HG03457 (cell line): Measurements from ENCODE around the gene IQGAP2.

Experiments
- ATAC-seq: cut with Tn5 transposase; IDR thresholded peaks from one replicate; pipeline ENCODE4 v1.9.1; 2021; ENCODE audit warnings: moderate number of reproducible peaks; ENCODE audit not compliant: unreplicated experiment

IQGAP2 gene

DNA sequence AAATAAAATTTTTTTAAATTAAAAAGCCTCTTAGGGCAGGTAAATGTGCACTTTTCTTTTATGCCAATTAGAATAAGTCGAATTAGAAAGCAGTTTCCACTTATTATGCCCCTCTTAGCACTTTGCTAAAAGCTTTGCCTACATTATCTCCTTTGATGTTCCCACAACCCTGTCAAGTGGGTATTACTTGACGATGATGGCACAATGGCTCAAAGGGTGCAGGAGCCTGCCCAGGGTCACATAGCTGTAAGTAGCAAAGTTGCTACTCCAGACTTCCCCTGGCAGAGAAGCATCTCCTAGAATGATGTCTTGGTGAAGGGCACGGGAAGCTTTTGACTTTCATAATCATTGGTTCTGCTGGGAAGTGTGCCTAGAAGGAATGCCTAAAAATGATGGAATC lies 18.4 kb upstream of the IQGAP2 start:
- ATAC-seq: no peak

DNA sequence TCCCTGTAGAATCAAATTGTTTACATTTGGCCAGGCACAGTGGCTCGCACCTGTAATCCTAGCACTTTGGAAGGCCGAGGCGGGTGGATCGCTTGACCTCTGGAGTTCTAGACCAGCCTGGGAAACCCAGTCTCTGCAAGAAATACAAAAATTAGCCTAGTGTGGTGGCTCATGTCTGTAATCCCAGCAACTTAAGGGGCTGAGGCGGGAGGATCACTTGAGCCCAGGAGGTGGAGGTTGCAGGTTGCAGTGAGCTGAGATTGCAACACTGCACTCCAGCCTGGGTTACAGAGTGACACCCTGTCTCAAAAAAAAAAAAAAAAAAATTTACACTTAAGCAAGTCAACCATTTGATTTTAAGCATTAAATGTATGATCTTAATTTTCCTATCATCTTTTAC lies 17.5 kb upstream of the IQGAP2 start:
- no peak for ATAC-seq

DNA sequence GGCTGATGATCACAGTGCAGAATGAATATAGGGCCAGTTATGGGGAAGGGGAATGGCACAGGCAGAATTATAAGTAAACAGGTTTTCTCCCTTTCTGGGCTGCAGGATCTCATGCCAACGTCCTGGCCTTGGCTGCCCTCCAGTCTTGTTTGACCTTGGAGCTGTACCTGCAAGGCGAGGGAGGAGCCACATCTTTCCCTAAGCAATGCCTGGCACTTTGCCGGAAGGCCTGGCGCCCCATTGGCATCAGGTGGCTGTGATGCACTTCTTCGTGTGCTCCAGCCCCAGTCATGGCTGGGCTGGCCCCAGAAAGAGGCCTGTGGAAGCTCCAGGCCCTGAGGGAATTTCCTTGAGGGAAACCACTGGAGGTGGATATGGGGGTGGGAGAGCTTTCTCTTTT lies 16.7 kb upstream of the IQGAP2 start:
- ATAC-seq: no peak

DNA sequence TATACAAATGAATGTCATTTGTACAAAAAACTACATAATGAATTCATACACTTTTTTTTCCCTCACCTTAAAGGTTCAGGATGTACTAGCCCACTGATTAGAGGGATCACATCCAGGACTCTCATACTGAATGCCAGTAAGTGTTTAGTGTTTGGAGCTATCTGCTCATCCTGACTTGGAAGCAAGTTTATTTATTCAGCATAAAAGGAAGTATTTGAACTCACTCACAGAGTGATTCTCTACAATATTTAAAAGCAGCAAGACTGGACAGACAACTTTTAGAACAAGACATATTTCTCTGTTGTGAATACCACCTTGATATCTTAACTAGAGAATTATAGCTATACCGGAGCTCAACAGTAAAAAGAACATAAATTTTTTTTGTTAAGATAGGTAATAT lies 14.8 kb upstream of the IQGAP2 start:
- ATAC-seq: no peak

DNA sequence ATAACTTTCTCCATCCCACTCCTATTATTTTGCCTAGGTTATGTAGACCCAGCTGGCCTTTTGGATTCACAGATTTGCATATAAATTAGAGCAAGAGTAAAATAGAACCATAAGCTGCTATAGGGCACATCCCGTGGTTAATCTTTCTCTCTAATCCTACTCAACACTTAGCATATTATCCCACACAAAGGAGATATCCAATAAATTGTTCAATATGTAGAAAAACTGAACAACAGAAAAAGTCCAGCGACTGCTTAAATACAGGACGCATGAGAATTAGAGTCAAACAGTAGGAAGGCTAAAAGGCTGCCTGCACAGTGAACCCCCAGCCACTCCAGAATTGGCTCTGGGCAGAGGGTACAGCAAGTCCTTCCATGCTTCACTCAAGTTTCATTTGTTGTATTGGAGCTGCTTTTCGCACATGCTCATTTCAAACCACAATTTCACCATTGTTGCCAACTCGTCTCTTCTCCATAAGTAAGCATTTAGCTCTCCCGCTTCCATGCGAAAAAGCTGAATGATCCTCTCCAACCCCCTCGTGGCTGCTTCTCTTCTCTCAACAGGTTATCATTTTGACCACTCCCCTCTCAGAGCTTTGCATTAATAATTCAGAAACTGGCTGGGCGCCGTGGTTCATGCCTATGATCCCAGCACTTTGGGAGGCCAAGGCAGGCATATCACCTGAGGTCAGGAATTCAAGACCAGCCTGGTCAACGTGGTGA lies 14.1 kb upstream of the IQGAP2 start:
- no peak for ATAC-seq

DNA sequence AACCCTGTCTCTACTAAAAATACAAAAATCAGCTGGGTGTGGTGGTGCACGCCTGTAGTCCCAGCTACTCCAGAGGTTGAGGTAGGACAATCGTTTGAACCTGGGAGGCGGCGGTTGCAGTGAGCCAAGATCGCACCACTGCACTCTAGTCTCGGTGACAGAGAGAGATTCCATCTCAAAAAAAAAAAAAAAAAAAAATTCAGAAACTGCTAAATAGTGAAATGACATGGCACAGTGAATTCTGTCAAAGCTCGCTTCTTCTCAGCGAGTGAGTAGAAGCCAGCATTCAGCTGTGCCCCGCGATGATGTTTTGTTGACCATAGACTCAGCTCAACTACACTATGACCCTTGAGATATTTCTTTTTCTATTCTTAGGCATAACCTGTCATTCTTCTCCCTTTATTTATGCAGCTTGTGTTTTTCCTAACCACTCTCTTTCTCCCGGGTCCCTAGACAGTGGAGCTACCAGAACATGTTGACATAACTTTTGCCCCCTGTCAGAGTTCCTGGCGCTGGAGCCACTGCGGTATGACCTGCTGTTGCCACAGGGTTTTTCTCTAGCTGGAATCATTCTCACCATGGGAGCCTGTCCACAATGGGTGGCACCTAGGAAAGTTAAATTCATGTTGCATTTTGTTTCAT lies 13.5 kb upstream of the IQGAP2 start:
- ATAC-seq: no peak

DNA sequence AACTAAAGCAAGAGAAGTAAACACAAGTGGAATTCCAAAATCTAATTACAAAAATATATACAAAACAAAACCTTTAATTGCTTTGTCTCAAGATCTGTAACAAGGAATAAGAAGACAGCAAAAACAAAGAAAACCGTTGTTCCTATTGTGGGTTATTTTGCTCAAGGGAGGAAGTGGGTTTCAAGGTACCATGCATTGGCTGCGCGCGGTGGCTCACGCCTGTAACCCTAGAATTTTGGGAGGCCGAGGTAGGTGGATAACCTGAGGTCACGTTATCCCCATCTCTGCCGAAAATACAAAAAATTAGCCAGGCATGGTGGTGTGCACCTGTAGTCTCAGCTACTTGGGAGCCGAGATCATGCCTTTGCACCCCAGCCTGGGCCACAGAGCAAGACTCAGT lies 12.1 kb upstream of the IQGAP2 start:
- no peak for ATAC-seq

DNA sequence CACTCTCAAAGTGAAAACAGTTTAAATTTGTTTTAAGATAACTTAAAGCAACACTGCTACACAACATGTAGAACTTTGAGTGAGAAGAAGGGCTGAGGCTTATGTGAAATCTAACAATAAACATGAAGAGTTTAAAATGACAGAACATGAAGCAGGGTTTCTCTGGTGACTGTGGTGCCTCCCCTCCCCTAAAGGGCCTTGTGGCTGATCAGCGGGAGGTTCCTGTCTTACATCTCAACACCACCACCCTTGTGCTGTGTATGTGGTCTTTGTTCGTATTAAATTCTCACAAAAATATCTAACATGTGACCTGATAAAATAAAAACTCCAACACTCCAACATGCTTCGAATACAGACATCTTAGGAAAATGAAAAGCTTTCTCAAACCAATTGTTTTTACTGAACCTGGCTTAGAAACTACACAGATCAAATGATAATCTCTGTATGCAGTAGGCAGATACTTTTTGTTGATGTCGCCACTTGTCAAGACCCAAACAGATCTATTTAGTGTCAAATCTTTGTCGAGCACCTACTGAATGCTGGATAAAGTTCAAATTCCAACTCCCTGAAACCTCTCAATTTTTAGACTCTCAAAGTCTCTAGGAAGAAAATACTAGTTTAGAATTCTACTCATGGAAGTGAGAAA lies 9.9 kb upstream of the IQGAP2 start:
- no peak for ATAC-seq

DNA sequence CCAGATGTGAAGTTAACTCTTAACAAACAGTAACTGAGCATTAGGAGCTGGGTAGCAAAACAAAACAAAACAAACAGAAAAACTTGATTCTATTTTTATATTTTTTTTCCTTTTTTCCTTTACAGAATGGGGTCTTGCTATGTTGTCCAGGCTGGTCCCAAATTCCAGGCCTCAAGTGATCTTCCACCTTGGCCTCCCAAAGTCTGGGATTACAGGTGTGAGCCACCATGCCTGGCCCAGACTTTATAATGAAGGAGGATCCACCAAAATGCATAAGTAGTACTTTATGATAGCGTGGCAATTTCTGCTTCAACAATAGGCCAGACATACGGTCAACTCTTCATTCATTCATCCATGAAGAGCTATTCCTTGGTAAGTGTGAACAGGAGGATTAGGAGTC lies 5.9 kb upstream of the IQGAP2 start:
- no peak for ATAC-seq

DNA sequence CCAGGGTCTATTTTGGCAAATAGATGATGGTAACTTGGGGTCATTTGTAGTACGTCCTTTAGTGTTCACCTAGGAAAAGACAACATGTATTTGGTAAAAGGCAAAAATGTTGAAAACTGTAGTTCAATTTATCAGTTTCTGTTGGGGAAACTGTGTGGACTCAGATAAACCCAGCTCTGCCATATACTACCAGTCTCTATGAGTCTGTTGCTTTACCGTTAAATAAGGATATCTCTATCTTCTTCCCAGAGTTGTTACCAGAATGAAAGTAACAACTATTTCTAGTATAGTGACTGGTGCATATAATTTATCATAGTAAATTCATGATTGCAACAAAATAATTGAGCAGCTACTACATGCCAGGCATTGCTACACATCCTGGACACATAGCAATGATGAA lies 3.8 kb upstream of the IQGAP2 start:
- ATAC-seq: no peak

DNA sequence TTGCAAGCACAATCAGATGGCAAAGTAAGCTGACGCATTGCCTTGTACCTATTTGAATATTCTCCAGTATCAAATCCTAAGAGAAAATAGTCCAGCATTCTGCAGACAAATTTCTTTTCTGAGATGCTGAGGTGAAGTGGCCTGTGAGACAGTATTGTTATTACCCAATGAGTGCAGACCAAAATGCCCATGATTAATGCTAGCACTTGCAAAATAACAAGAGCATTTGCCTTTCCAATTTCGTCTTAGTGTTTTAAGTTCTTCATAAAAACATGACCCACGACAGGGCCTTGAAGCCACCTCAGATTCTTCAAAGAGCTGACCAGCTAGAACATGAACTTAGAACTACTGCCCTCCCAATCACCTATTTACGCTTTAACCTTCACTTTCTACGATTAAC lies 2.6 kb upstream of the IQGAP2 start:
- ATAC-seq: no peak

DNA sequence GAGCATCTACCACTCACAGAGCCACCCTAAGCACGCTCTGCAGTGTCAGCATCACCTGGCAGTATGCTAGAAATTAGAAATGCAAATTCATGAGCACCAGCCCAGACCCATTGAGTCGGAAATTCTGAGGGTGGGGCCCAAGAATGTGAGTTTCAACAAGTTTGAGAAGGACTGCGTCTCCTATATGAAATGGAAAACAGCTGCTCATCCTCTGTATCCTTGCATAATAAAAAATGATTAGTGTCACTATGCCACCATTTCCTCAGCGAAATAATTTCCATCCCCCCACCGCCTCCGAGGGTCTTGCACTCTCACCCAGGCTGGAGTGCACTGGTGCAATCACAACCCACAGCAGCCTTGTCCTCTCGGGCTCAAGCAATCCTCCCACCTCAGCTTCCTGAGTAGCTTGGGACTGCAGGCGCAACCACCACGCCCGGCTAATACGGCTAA lies 1.3 kb upstream of the IQGAP2 start:
- ATAC-seq: no peak

DNA sequence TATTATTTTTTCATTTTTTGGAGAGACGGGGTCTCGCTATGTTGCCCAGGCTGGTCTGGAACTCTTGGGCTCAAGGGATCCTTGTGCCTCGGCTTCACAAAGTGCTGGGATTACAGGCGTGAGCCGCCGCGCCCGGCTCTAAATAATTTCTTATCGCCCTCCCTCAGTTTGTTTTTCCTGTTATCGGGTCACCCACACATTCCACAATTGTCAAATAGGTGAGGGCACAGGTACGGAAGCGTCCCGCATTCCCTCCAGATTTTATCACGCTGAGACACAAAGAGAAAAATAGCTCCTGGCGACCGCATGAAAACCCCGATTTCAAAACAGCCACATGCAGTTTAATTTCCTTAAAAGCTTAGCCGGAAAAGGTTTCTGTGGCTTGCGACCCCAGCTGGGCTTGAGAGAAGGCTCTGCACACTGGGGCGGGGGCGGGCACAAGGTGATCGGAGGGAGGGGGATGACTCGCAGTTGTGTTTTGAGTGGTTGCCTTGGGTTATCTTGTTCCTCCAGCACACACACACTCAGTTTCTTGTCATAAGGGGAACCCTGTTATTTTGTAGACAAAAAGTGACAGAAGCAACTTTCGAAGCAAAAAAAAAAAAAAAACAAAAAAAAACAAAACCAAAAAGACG lies 717 bp upstream of the IQGAP2 start:
- ATAC-seq: peak; percentile 30

DNA sequence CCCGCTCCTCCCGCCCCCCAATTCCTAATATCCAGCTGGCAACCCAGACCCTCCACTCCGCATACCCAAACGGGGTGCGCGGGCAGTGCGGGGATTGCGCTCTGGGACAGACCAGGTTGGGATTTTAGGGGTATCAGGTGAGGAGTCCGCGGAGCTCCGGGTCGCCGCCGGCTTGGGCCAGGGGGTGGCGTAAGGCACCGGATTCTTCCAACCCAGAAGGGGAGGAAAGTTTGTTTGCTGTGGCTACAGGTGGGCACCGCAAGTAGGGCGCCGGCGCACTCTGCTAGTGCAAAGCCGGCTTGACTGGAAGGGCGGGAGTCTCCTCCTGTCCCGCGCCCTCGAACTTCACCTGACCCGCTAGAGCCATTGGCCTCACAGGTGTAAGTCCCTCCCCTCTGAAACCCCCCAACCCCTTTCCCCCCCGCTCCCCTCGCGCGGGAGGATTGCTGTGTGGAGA lies 709 bp downstream of the IQGAP2 start:
- ATAC-seq: peak; percentile 20

DNA sequence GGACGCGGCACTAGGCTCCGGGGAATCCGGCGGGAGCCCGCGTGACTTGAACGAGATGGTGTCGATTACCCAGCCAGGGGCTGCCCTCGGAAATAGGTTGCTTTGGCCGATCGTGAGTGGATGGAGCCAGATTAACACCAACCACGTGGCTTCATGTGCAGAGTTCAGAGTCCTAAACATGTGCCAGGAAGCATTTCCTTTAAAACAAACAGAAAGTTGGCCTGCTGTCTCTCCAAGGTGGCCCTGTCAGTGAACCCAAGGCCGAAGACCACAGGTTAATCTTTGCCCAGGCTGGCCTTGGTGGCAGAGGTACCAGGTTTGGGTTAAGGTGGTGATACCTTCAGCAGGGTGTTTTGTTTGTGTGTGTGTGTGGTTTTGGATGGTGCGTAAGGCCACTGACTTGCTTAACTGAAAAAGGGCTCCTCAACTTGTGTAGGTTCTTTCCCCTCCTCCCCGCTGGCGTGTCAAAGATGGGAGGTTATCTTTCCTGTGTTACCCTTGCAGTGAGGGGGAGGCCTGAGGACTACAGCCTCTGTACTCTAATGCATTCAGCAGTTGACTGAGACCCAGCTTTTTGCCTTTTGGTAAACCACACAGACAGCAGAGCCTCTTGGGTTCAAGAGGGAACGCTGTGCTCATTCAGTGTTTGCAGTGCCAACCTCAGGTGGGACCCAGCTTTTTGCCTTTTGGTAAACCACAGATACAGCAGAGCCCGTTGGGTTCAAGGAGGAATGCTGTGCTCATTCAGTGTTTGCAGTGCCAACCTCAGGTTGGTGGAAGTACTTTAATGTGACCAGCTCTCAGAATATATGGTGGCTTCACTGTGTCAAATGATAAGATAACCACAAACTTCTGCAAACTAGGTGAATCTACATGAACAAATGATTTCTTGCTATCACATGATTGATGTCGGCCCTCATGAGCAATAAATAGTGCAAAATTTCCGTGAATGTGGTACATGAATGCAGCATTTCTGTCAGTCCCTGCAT lies 1.4 kb downstream of the IQGAP2 start:
- peak; percentile 23 for ATAC-seq

DNA sequence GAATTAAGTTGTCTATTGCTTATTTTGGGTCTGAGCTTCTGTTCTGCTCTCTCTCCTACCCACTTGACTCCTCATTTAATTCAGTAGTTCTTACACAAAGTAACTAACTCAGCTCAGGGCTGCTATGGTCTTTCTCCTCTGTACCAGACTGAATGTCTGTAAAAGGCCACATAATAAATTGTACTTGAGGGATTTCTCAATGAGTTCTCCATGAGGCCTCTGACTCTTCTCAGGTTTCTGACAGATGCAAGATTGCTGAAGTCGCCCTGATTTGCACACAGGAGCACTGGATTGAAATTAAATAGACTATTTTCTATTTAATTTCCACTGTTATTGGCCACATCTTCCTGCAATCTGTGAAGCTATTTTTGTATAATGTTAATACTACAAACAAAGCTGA lies 2.9 kb downstream of the IQGAP2 start:
- no peak for ATAC-seq

DNA sequence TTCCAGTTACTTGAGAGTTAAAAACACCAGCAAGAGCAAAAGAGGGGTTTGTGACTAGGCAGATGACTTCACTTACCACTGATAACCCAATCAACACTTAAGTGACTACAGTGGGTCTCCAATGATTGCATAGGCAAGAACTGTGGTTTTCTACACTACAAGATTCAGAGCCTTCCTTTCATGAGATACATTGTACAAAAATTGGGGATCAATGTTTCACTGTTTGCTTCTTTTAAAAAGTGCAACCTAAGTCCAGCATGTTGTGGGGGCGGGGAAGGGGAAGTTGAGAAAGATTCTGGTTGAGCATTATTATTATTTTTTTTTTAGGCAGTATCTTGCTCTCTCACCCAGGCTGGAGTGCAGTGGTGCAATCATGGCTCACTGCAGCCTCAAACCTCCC lies 3.6 kb downstream of the IQGAP2 start:
- ATAC-seq: no peak

DNA sequence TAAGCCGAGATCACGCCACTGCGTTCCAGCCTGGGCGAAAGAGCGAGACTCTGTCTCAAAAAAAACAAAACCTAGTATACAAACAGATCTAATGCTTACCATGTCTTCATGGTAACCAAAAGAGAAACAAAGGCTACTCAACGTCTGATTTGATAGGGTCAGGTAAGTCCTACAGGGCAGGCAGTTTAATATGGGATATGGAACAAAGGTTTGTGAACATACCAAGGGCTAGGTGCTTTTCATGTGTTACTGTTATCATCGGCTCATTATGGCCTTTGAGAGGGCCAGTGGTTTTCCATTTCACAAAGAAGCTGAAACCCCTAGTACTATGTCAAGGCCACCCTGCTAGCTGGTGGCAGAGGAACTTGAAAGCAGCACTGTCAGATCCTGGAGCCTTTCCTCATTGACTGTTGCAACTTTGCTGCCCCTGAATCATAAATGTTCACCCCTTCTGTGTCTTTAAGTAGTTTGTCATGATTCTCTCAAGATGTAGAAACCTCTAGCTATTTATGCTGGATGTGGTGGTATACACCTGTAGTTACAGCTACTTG lies 5.1 kb downstream of the IQGAP2 start:
- ATAC-seq: no peak

DNA sequence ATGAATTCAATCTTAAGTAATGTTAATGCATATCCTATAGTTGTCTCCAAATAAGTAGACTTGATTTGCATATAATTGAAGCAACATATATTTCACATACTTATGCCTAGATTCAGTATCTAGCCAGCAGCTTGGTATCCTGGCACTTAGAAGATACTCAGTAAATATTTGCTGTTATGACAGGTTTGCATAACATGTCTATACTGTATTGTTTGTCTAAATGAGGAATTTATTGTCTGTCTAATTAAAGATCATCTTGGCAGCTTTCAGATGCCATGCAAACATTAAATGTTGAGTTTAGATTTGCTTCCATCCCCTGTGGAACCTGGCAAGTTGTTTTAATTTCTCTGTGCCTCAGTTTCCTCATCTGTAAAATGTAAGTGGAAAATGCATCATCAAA lies 9.4 kb downstream of the IQGAP2 start:
- no peak for ATAC-seq

DNA sequence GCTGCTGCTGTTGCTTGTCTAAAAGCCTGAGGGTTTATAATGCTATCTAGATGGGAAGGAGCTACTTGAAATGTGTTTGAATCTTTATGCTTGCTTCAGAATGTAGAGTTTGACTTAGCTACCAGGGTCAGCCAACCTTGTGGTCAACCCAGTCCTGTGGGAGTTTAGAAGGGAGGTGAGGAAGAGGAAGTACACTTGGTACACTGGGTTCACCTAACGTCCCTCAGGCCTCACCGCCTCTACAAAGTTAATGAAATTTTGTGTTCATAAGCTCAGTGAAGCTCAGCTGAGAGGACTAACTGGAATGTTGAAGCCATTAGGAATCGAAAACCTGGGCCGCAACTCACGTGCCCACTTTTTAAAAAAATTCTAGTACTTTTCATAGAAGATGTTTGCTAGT lies 10.7 kb downstream of the IQGAP2 start:
- no peak for ATAC-seq
